Kidney (tissue), 14 donors: ENCODE measurements around the gene ENTPD6. TPM values are rescaled to one million over a fixed set of nuclear protein-coding genes. Genes with fewer than 3 reads are reported as not detected.
"Not testable (repeated sequence)": the region's sequence is repeated elsewhere in the genome, so short reads cannot be mapped to it uniquely, and the experiment has no call there.

Experiments
- DNase-seq, 5 donors: peaks; one replicate each; pipeline ENCODE4 v3.0.0-alpha.2; 2013 to 2020
- FAIRE-seq: peaks from 2 replicates; lab custom pipeline; 2012; peaks lifted over from hg19 to GRCh38; lab: Jason Lieb, UNC
- H3K27ac ChIP-seq, 2 donors: one replicate each; pipeline ENCODE4 v1.7.0; 2013; ENCODE audit warnings: low read depth in 2 of 2, low read length in 2 of 2, inconsistent platforms in 1 of 2
- H3K27me3 ChIP-seq: one replicate; pipeline ENCODE4 v1.7.1; 2013; ENCODE audit warnings: low read length, inconsistent platforms; ENCODE audit not compliant: control insufficient read depth, insufficient read depth
- H3K36me3 ChIP-seq, 3 donors: one replicate each; pipeline versions ENCODE4 v1.7.0 to v1.7.1; 2013; ENCODE audit warnings: low read length in 3 of 3, control low read depth in 1 of 3, inconsistent platforms in 1 of 3; ENCODE audit not compliant: insufficient read depth in 3 of 3, control insufficient read depth in 2 of 3
- H3K4me1 ChIP-seq, 3 donors: one replicate each; pipeline versions ENCODE4 v1.7.0 to v1.7.1; 2013; ENCODE audit warnings: low read length in 3 of 3, inconsistent platforms in 1 of 3, low read depth in 1 of 3; ENCODE audit not compliant: control insufficient read depth in 2 of 3, insufficient read depth in 2 of 3
- H3K4me3 ChIP-seq, 3 donors: one replicate each; pipeline versions ENCODE4 v1.7.0 to v1.8.1; 2013; ENCODE audit warnings: low read length in 3 of 3, control low read depth in 1 of 3, inconsistent platforms in 1 of 3
- H3K9ac ChIP-seq, 3 donors: one replicate each; pipeline versions ENCODE4 v1.7.0 to v1.7.1; 2013; ENCODE audit warnings: low read length in 3 of 3, control low read depth in 1 of 3, inconsistent platforms in 1 of 3
- H3K9me3 ChIP-seq, 3 donors: one replicate each; pipeline versions ENCODE4 v1.7.0 to v1.7.1; 2013; ENCODE audit warnings: low read length in 3 of 3, control low read depth in 1 of 3, inconsistent platforms in 1 of 3; ENCODE audit not compliant: control insufficient read depth in 2 of 3, insufficient read depth in 1 of 3
- intact Hi-C: fragments of 100-400 bp; cut with DNase I; formaldehyde crosslinking; loops from one replicate; pipeline ENCODE4 v1.11.1; 2022
- polyA plus RNA-seq: library from polyadenylated mRNA; stranded (reverse); fragments of 350-450 nt; fragmentation: Illumina TruSeq; extraction: RNeasy Lipid Tissue Mini Kit (QIAGEN cat#74804); gene quantifications from one replicate; pipeline ENCODE4 v1.2.3, GENCODE V29; 2014; ENCODE audit warnings: low read depth, low replicate concordance; ENCODE audit not compliant: insufficient read depth
- total RNA-seq: library from RNA; stranded (reverse); fragmentation: NEBNext Ultra II Directional; extraction: Animal tissue kit (Norgen Biotek cat#: 25700); gene quantifications from one replicate; pipeline ENCODE4 v1.2.1, GENCODE V29; 2021
- TF ChIP-seq, protein P1 (sequence below): IDR thresholded peaks from 3 replicates; pipeline ENCODE4 v1.5.1; 2012; ENCODE audit warnings: mild to moderate bottlenecking, moderate library complexity, borderline replicate concordance; ENCODE audit not compliant: insufficient read depth; ENCODE audit errors: extremely low read depth
- donor health status: control.
- donor health status: control.
- donor health status: control.
- donor health status: control.
- donor health status: control.
- donor health status: DM: yes; HTN: yes; CAD: no.
- donor health status: Normal renal cell carcinoma (clear cell type).

ENTPD6 gene
- total and polyA plus RNA-seq, 2 donors from 2014 or later = 59.0 to 95.7 TPM

GRCh38 chr20:25259358-25259757 lies 63.8 kb downstream of the ENTPD6 start:
- Histone ChIP-seq H3K4me3 (no peak overlapping the region), H3K4me1 (peaks cover 0 to 20% (median 17%) of the 10 kb centered on the region in 3 donors), H3K36me3 (peaks cover 0 to 4% (median 0%) of the 10 kb centered on the region in 3 donors), H3K27ac (no peak overlapping the region), H3K27me3 (no peaks in the 10 kb centered on the region), H3K9me3 (no peaks in the 10 kb centered on the region), H3K9ac (no peak overlapping the region)
- TF ChIP-seq, protein P1, sequence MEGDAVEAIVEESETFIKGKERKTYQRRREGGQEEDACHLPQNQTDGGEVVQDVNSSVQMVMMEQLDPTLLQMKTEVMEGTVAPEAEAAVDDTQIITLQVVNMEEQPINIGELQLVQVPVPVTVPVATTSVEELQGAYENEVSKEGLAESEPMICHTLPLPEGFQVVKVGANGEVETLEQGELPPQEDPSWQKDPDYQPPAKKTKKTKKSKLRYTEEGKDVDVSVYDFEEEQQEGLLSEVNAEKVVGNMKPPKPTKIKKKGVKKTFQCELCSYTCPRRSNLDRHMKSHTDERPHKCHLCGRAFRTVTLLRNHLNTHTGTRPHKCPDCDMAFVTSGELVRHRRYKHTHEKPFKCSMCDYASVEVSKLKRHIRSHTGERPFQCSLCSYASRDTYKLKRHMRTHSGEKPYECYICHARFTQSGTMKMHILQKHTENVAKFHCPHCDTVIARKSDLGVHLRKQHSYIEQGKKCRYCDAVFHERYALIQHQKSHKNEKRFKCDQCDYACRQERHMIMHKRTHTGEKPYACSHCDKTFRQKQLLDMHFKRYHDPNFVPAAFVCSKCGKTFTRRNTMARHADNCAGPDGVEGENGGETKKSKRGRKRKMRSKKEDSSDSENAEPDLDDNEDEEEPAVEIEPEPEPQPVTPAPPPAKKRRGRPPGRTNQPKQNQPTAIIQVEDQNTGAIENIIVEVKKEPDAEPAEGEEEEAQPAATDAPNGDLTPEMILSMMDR = no peak
- intact Hi-C loops = no loop called here
- FAIRE-seq (no peak), DNase-seq (peak in 1 of 5 donors; percentile 9)

- H3K4me1 ChIP-seq = peaks cover 0 to 16% (median 16%) of the 10 kb centered on the region in 3 donors
- FAIRE-seq (no peak), DNase-seq (peak in 1 of 5 donors; percentile 15)
- H3K9ac ChIP-seq = no peak overlapping the region
- intact Hi-C loops = no loop called here
- peaks cover 0 to 4% (median 0%) of the 10 kb centered on the region in 3 donors for H3K36me3 ChIP-seq
- no peaks in the 10 kb centered on the region for H3K27me3 ChIP-seq
- no peak overlapping the region for H3K27ac ChIP-seq
- TF ChIP-seq, protein P1 = no peak
- H3K4me3 ChIP-seq = no peak overlapping the region
- H3K9me3 ChIP-seq = no peaks in the 10 kb centered on the region
These were observed 64.3 kb downstream of the ENTPD6 start for GRCh38 chr20:25259788-25260254.

GRCh38 chr20:25260770-25261437 lies 65.4 kb downstream of the ENTPD6 start:
- H3K4me3 ChIP-seq, FAIRE-seq, H3K27ac ChIP-seq, H3K9me3 ChIP-seq, intact Hi-C loops, H3K9ac ChIP-seq, H3K36me3 ChIP-seq, H3K27me3 ChIP-seq: not testable (repeated sequence)
- H3K4me1 ChIP-seq = peaks cover 0 to 10% (median 10%) of the 10 kb centered on the region in 3 donors
- DNase-seq = peak in 1 of 5 donors; percentile 14

DNA sequence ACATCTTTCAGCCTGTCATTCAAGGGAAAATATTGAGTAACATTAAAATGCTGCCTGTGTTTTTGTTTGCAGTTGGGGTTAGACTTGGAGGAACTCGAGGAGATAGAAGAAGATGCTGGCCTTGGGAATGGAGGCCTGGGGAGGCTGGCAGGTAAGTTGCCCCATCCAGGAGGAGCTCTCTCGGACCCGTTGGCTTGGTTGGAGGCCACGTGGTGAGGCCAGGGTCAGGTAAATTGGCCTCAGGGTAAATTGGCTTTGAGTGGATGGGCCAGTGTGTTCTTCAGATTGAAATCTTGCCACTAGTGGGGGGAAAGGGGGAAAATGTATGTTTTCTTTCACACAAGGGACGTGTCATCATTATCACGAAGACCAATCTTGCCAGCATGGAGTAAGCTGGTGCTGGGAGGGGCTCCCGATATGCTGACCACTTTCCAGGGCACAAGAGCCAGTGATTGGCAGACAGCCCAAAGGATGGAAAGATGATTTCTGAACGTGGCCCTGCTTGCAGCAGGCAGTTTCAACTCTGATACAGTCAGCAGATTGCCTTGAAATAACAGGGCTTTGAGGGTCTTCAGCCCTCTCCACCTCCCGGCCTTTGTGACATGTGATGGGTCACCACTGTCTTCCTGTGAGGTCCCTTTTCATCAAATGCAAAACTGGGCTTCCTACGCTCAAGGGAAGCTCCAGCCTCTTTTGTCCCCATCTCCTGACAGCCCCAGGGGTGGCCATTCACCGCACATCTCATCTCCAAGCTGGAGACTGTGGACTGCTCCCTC lies 73.7 kb downstream of the ENTPD6 start:
- Histone ChIP-seq H3K9ac (no peak overlapping the region), H3K9me3 (no peaks in the 10 kb centered on the region), H3K27me3 (no peaks in the 10 kb centered on the region), H3K4me1 (no peaks in the 10 kb centered on the region), H3K36me3 (peaks cover 0 to 17% (median 7%) of the 10 kb centered on the region in 3 donors), H3K27ac (no peak overlapping the region), H3K4me3 (no peak overlapping the region)
- DNase-seq = peak in 1 of 5 donors; percentile 16
- intact Hi-C loops = no loop called here
- TF ChIP-seq, protein P1 = no peak
- FAIRE-seq = no peak
